GM12878 (cell line): ENCODE data around the gene ZNF615. TPM values are rescaled to one million over a fixed set of nuclear protein-coding genes. Genes with fewer than 3 reads are reported as not detected.

Source experiments
- CUX1 ChIP-seq: IDR thresholded peaks from 2 replicates; pipeline ENCODE4 v1.6.1; 2012; ENCODE audit warnings: improper control_type of control experiment, low read depth, low read length; ENCODE audit not compliant: insufficient replicate concordance
- JUNB ChIP-seq: IDR thresholded peaks from 2 replicates; pipeline ENCODE4 v1.6.1; 2016; ENCODE audit warnings: antibody characterized with exemption, mild to moderate bottlenecking
- REST ChIP-seq: IDR thresholded peaks from 2 replicates; pipeline ENCODE4 v1.6.1; 2012; ENCODE audit warnings: mild to moderate bottlenecking, low read depth, low read length
- SREBF2 ChIP-seq: IDR thresholded peaks from 2 replicates; pipeline ENCODE4 v1.6.1; 2012; ENCODE audit warnings: mild to moderate bottlenecking, low read length
- ZNF592 ChIP-seq: fragments of 450-650 bp; IDR thresholded peaks from 2 replicates; pipeline ENCODE4 v1.6.1; 2017; ENCODE audit warnings: mild to moderate bottlenecking, moderate library complexity
- polyA plus RNA-seq, 11 experiments: library from polyadenylated mRNA; depleted of rRNA in 4 of 11; unstranded in 6 of 11; stranded (reverse) in 5 of 11; fragments of >200 nt; fragmentation: Nextera tagmentation in 4 of 11; fragmentation: Illumina TruSeq in 1 of 11; extraction: Ambion mirVana in 4 of 11; extraction: Trizol in 1 of 11; gene quantifications; 1 replicate in 1 of 11; 2 replicates in 10 of 11; pipeline versions ENCODE4 v1.2.1 to v1.2.3, GENCODE V29; 2011 to 2016; ENCODE audit warnings: inconsistent platforms in 2 of 11, missing spikeins in 2 of 11, low read depth in 1 of 11
- total RNA-seq, 4 experiments: library from RNA; depleted of rRNA in 3 of 4; stranded (reverse); fragments of >200 nt in 3 of 4; fragmentation: Illumina TruSeq in 1 of 4; extraction: Trizol in 1 of 4; gene quantifications; 2 replicates each; pipeline versions ENCODE4 v1.2.1 to v1.2.3, GENCODE V29; 2013 to 2021
- TF ChIP-seq, protein P1 (sequence below): fragments of 450-650 bp; IDR thresholded peaks from 2 replicates; pipeline ENCODE4 v1.6.1; 2017; ENCODE audit warnings: antibody characterized with exemption, mild to moderate bottlenecking, moderate library complexity

Gene ZNF615
- total and polyA plus RNA-seq, 10 of the 15 experiments (the other 5 are each of a cell fraction or from before 2014, with no cell fraction given), result 1.7 to 7.2 (median 4.2) TPM

DNA sequence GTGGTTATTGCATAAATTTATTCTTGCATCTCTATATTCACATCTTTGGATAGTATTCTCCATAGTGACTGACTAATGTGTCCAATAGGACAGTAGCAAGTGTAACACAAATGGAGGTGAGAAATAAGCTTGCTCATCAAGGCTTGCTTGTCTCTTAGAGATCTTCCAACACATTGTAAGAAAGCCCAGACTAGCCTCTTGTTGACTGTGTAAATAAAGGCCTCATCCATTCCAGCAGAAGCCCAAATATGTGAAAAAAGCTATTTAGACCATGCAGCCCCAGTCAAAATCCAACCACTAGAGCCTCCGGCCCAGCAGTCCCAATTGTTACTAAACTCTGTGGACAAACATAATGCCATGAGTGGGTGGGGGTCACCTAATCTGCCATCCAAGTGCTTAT lies 2.7 kb upstream of the ZNF615 start (continued):
- TF ChIP-seq, protein P1, sequence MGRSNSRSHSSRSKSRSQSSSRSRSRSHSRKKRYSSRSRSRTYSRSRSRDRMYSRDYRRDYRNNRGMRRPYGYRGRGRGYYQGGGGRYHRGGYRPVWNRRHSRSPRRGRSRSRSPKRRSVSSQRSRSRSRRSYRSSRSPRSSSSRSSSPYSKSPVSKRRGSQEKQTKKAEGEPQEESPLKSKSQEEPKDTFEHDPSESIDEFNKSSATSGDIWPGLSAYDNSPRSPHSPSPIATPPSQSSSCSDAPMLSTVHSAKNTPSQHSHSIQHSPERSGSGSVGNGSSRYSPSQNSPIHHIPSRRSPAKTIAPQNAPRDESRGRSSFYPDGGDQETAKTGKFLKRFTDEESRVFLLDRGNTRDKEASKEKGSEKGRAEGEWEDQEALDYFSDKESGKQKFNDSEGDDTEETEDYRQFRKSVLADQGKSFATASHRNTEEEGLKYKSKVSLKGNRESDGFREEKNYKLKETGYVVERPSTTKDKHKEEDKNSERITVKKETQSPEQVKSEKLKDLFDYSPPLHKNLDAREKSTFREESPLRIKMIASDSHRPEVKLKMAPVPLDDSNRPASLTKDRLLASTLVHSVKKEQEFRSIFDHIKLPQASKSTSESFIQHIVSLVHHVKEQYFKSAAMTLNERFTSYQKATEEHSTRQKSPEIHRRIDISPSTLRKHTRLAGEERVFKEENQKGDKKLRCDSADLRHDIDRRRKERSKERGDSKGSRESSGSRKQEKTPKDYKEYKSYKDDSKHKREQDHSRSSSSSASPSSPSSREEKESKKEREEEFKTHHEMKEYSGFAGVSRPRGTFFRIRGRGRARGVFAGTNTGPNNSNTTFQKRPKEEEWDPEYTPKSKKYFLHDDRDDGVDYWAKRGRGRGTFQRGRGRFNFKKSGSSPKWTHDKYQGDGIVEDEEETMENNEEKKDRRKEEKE, result no peak
- no peak for TF ChIP-seq SREBF2
- TF ChIP-seq REST, result no peak
- no peak for TF ChIP-seq ZNF592
- no peak for TF ChIP-seq CUX1
- no peak for TF ChIP-seq JUNB
- TF ChIP-seq, all 136 proteins: peak for 0
